BE2C (cell line): ENCODE measurements around the gene PJA1.

Experiments used
- DNase-seq: peaks from one replicate; pipeline ENCODE4 v3.0.0-alpha.2; 2020
- H3K27me3 ChIP-seq: fragments of 250-450 bp; sonication (Bioruptor Pico); 2 replicates; pipeline ENCODE4 v1.5.1; 2020; ENCODE audit warnings: mild to moderate bottlenecking
- H3K36me3 ChIP-seq: fragments of 250-450 bp; sonication (Bioruptor Pico); 2 replicates; pipeline ENCODE4 v1.5.1; 2020; ENCODE audit warnings: mild to moderate bottlenecking
- H3K4me1 ChIP-seq: fragments of 250-450 bp; sonication (Bioruptor Pico); 2 replicates; pipeline ENCODE4 v1.5.1; 2020
- H3K4me3 ChIP-seq: 2 replicates; pipeline ENCODE4 v1.5.1; 2011; ENCODE audit warnings: low read depth, low read length
- H3K9me3 ChIP-seq: fragments of 250-450 bp; sonication (Bioruptor Pico); 2 replicates; pipeline ENCODE4 v1.5.1; 2020
- TF ChIP-seq, protein P1 (sequence below): IDR thresholded peaks from 2 replicates; pipeline ENCODE4 v1.5.1; 2012; ENCODE audit warnings: mild to moderate bottlenecking, low read depth, low read length

PJA1 gene

DNA sequence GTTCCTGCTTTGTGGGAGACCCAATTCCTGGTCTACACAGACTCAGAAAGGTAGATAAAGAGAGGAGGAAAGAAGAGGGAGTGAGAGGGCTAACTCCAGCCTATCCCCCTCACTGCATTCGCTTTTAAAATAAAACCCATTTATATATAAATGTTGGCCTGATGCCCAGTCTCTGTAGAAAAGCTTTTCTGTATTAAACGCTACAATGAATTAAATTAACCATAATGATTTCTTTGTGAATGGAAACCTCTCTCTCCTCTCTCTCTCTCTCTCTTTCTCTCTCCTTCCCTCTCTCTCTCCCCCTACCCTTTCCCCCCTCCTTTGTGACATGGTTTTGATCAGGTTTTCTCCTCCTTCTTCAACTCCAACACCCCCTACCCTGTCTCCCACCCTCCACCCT, 34.8 kb downstream of the PJA1 start:
- DNase-seq = no peak
- no peaks in the 10 kb centered on the region for H3K4me1 ChIP-seq
- H3K9me3 ChIP-seq = no peaks in the 10 kb centered on the region
- TF ChIP-seq, protein P1, sequence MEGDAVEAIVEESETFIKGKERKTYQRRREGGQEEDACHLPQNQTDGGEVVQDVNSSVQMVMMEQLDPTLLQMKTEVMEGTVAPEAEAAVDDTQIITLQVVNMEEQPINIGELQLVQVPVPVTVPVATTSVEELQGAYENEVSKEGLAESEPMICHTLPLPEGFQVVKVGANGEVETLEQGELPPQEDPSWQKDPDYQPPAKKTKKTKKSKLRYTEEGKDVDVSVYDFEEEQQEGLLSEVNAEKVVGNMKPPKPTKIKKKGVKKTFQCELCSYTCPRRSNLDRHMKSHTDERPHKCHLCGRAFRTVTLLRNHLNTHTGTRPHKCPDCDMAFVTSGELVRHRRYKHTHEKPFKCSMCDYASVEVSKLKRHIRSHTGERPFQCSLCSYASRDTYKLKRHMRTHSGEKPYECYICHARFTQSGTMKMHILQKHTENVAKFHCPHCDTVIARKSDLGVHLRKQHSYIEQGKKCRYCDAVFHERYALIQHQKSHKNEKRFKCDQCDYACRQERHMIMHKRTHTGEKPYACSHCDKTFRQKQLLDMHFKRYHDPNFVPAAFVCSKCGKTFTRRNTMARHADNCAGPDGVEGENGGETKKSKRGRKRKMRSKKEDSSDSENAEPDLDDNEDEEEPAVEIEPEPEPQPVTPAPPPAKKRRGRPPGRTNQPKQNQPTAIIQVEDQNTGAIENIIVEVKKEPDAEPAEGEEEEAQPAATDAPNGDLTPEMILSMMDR = no peak
- no peaks in the 10 kb centered on the region for H3K27me3 ChIP-seq
- no peak overlapping the region for H3K4me3 ChIP-seq
- H3K36me3 ChIP-seq = no peaks in the 10 kb centered on the region

DNA sequence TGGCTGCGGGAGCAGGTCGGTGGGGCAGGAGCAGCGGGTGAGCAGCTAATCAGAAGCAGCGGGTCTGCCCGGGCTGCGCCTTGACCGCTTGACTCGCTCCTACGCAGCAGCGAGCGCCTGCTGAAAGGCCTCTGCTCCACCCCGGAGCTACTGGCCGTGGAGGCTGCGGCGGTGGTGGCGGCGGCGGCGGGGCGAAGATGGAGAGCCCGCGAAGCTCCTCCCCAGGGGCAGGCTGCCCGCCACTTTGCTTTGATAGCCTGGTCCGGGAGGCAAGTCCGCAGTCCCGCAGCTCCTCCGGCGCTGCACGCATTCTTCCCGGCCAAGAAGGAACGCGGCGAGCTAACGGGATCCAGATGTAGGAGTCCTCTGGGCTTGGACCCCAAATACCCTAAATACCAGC, 36.7 kb downstream of the PJA1 start:
- Histone ChIP-seq H3K36me3 (no peaks in the 10 kb centered on the region), H3K27me3 (no peaks in the 10 kb centered on the region), H3K4me3 (peak overlapping the region; percentile 19; the same call in 1 of the 2 replicates), H3K4me1 (no peaks in the 10 kb centered on the region), H3K9me3 (no peaks in the 10 kb centered on the region)
- TF ChIP-seq, protein P1 = no peak
- peak; percentile 46 for DNase-seq

DNA sequence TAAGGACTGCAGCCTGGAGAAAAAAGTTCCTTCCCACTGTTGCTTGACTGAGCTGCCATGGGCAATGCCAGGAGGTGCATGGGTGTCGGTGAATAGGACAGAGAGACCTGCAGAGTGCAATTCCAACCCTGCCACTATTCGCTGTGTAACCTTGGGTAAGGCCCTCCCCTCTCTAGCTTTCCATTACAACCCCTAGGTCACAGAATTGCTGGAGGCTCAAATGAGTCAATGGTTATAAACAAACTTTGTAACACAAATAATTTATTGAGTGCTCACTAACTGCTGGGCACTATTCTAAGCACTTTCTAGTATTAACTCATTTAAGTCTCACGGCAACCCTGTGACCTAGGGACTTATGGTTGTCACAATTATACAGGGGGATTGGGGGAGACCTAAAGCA, 37.8 kb downstream of the PJA1 start:
- Histone ChIP-seq H3K27me3 (no peaks in the 10 kb centered on the region), H3K9me3 (no peaks in the 10 kb centered on the region), H3K4me3 (no peak overlapping the region), H3K4me1 (no peaks in the 10 kb centered on the region), H3K36me3 (no peaks in the 10 kb centered on the region)
- TF ChIP-seq, protein P1 = no peak
- DNase-seq = no peak

DNA sequence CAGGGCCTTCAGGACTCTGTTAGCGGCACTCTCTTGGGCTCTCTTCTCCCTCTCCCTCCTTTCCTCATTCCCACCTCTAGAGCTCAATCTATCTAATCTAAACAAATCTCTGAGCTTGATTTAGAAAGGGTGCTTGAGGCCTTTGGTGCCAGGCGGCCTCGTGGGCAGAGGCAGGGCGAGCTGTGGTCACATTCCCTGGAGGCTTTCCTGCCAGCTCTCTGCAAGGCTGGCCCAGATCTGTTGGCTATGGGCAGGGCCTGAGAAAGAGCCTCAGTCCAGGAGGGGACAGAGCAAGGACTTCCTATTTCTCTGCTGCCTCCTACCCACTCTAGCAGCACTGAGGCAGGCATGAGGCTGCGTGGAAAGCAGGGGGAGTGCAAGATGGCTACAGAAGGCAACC, 38.6 kb downstream of the PJA1 start:
- DNase-seq = no peak
- no peaks in the 10 kb centered on the region for H3K36me3 ChIP-seq
- TF ChIP-seq, protein P1 = no peak
- no peaks in the 10 kb centered on the region for H3K27me3 ChIP-seq
- H3K9me3 ChIP-seq = no peaks in the 10 kb centered on the region
- H3K4me1 ChIP-seq = no peaks in the 10 kb centered on the region
- no peak overlapping the region for H3K4me3 ChIP-seq

DNA sequence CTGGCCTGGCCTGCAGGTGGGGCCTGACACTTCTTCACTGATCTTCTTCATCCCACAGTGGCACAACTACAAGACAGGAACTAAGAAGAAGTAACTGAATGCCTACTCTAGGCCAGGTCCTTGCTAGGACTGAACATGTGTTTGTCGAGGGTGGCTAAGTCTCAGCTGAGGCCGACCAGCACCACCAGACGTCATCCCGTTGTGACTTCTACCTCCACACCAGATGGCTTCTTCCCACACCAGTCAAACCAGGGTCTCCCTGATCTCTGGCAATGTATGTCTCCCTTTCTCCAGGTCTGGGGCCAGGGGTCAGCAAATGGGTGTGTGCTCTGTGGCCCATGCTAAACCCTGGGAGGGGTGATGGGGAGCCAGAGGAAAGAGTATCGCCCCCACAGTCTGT, 40.2 kb downstream of the PJA1 start:
- no peak for DNase-seq
- TF ChIP-seq, protein P1 = no peak

DNA sequence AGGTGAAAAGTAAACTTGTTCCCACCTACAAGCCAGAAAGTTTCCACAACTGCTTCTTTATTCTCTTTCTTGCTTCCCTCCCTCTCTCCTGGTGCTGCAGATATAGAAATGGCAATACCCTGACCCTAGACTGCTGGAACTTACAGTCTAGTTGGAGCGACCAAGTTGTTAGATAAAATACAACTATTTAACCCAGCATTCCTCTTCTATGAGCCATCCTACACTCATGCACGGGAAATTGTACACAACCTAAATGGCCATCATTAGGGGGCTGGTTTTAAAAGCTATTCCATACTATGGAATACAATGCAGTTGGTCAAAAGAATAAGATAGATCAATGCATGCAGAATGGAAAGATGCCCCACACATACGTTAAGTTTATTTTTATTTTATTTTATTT, 41.1 kb downstream of the PJA1 start:
- H3K36me3 ChIP-seq = no peaks in the 10 kb centered on the region
- no peaks in the 10 kb centered on the region for H3K9me3 ChIP-seq
- TF ChIP-seq, protein P1 = no peak
- no peaks in the 10 kb centered on the region for H3K4me1 ChIP-seq
- H3K4me3 ChIP-seq = no peak overlapping the region
- H3K27me3 ChIP-seq = no peaks in the 10 kb centered on the region
- DNase-seq = no peak

More for the DNA sequence above, 40.2 kb downstream of the PJA1 start:
- Histone ChIP-seq H3K27me3 (no peaks in the 10 kb centered on the region), H3K4me1 (no peaks in the 10 kb centered on the region), H3K4me3 (no peak overlapping the region), H3K9me3 (no peaks in the 10 kb centered on the region), H3K36me3 (no peaks in the 10 kb centered on the region)
